NB4 (cell line): ENCODE measurements around the gene TSEN54.

Experiments used
- MYC ChIP-seq: IDR thresholded peaks from 2 replicates; pipeline ENCODE4 v1.6.1; 2011; ENCODE audit warnings: low read depth, low read length
- POLR2A ChIP-seq: IDR thresholded peaks from 2 replicates; pipeline ENCODE4 v1.6.1; 2011; ENCODE audit warnings: mild to moderate bottlenecking; ENCODE audit not compliant: insufficient read length; ENCODE audit errors: extremely low read depth

GRCh38 chr17:75468291-75468754 lies 48.0 kb upstream of the TSEN54 start:
- TF ChIP-seq MYC (no peak), POLR2A (no peak)
